K562 (cell line): Measurements from ENCODE around the gene NRAP. TPM values are rescaled to one million over a fixed set of nuclear protein-coding genes. Genes with fewer than 3 reads are reported as not detected.

ENCODE experiments used
- ATAC-seq: fragments of 200-7000 bp; cut with Tn5 transposase; 3 replicates; pipeline ENCODE4 v1.9.1; 2020; ENCODE audit warnings: moderate library complexity
- BruUV-seq: library from RNA; stranded (reverse); fragments of 400-500 nt; replicated peaks from 2 replicates; lab custom pipeline; 2021; lab: Mats Ljungman, UMichigan
- CTCF ChIA-PET: fragments of 300-600 bp; formaldehyde crosslinking; extraction: SDS; loops from one replicate; lab custom pipeline; 2021; ENCODE audit warnings: low intra/inter-chr PET ratio; lab: Yijun Ruan, JAX
- POLR2A ChIA-PET: fragments of 300-600, 350-650 bp; sonication (Branson Sonifier 250); formaldehyde crosslinking; extraction: SDS; loops from one replicate; lab custom pipeline; 2021; ENCODE audit warnings: antibody characterized with exemption, inconsistent platforms; lab: Yijun Ruan, JAX
- DNase-seq, 4 experiments: peaks; one replicate each; pipeline versions ENCODE4 v3.0.0 to v3.0.0-alpha.2; 2011 to 2018; ENCODE audit warnings: low spot score in 3 of 4, mixed read lengths in 3 of 4; ENCODE audit errors: extremely low read depth in 1 of 4
- FAIRE-seq: peaks from 2 replicates; lab custom pipeline; 2011; peaks lifted over from hg19 to GRCh38; lab: Jason Lieb, UNC
- H2AFZ ChIP-seq: 2 replicates; pipeline ENCODE4 v1.6.0; 2011; ENCODE audit warnings: low read depth, low read length, control low read depth, inconsistent platforms
- H3K27ac ChIP-seq: fragments of 200-600 bp; 3 replicates; pipeline ENCODE4 v1.8.0; 2011; ENCODE audit warnings: low read depth, mild to moderate bottlenecking, control low read depth, inconsistent platforms, low read length, moderate library complexity, mixed read lengths; ENCODE audit errors: extremely low read depth
- H3K27me3 ChIP-seq, 2 experiments: fragments of 300-600 bp in 1 of 2; 2 replicates in 1 of 2; 3 replicates in 1 of 2; pipeline versions ENCODE4 v1.6.0 to v1.8.0; 2011; ENCODE audit warnings: inconsistent platforms in 2 of 2, low read length in 2 of 2, mild to moderate bottlenecking in 1 of 2, mixed read lengths in 1 of 2, moderate library complexity in 1 of 2; ENCODE audit not compliant: control insufficient read depth in 2 of 2, insufficient read depth in 2 of 2
- H3K36me3 ChIP-seq: fragments of 300-600 bp; 3 replicates; pipeline ENCODE4 v1.8.0; 2011; ENCODE audit warnings: mild to moderate bottlenecking, low read length, inconsistent platforms; ENCODE audit not compliant: control insufficient read depth, insufficient read depth
- H3K4me1 ChIP-seq, 2 experiments: fragments of 200-600 bp in 1 of 2; replicated peaks in 1 of 2; 2 replicates in 1 of 2; 3 replicates in 1 of 2; pipeline versions ENCODE4 v1.5.1 to v1.8.0; 2011; ENCODE audit warnings: inconsistent platforms in 2 of 2, low read length in 2 of 2, mild to moderate bottlenecking in 1 of 2, mixed read lengths in 1 of 2, moderate library complexity in 1 of 2; ENCODE audit not compliant: control insufficient read depth in 2 of 2, insufficient read depth in 2 of 2
- H3K4me2 ChIP-seq: 2 replicates; pipeline ENCODE4 v1.6.1; 2011; ENCODE audit warnings: low read length, control low read depth, inconsistent platforms, mixed read lengths; ENCODE audit not compliant: insufficient read depth
- H3K4me3 ChIP-seq: fragments of 200-600 bp; sonication (generic), shearing (Covaris generic); 2 replicates; pipeline ENCODE4 v1.5.1; 2016; ENCODE audit warnings: control low read depth, inconsistent platforms
- H3K79me2 ChIP-seq: fragments of 200-600 bp; 3 replicates; pipeline ENCODE4 v1.8.0; 2011; ENCODE audit warnings: low read length, inconsistent platforms; ENCODE audit not compliant: control insufficient read depth, insufficient read depth
- H3K9ac ChIP-seq, 2 experiments: 2 replicates each; pipeline versions ENCODE4 v1.6.0 to v1.6.1; 2011; ENCODE audit warnings: low read depth in 2 of 2, low read length in 2 of 2, control low read depth in 1 of 2, inconsistent platforms in 1 of 2, mild to moderate bottlenecking in 1 of 2, mixed read lengths in 1 of 2; ENCODE audit not compliant: insufficient read depth in 1 of 2
- H3K9me1 ChIP-seq: one replicate; pipeline ENCODE4 v1.6.0; 2011; ENCODE audit warnings: inconsistent platforms, mild to moderate bottlenecking, low read length, moderate library complexity; ENCODE audit not compliant: control insufficient read depth, insufficient read depth
- H3K9me3 ChIP-seq: replicated peaks from 2 replicates; pipeline ENCODE4 v1.5.1; 2011; ENCODE audit warnings: low read depth, low read length, inconsistent platforms; ENCODE audit not compliant: control insufficient read depth, insufficient read depth
- H4K20me1 ChIP-seq: replicated peaks from 2 replicates; pipeline ENCODE4 v1.6.1; 2011; ENCODE audit warnings: low read length, inconsistent platforms, mixed read lengths; ENCODE audit not compliant: control insufficient read depth, insufficient read depth
- KLF13 ChIP-seq: fragments of 450-650 bp; IDR thresholded peaks from 2 replicates; pipeline ENCODE4 v1.6.1; 2016; ENCODE audit warnings: missing genetic modification characterization, low read depth, mild to moderate bottlenecking, missing compliant biosample characterization, moderate library complexity, borderline replicate concordance
- NR1H2 ChIP-seq: sonication (generic); formaldehyde crosslinking; IDR thresholded peaks from 2 replicates; pipeline ENCODE4 v1.4.0; 2020; ENCODE audit warnings: mild to moderate bottlenecking, missing genetic modification reagents
- OTX1 ChIP-seq: fragments of 450-650 bp; formaldehyde crosslinking; IDR thresholded peaks from 2 replicates; pipeline ENCODE4 v1.4.0; 2022; ENCODE audit warnings: mild to moderate bottlenecking
- SRSF1 ChIP-seq: fragments of 200-400 bp; formaldehyde crosslinking; IDR thresholded peaks from 2 replicates; pipeline ENCODE4 v1.6.1; 2017; ENCODE audit warnings: mild to moderate bottlenecking, low read depth, low read length, moderate library complexity
- STAT5B ChIP-seq: fragments of 250-450 bp; sonication (Bioruptor Pico); IDR thresholded peaks from 2 replicates; pipeline ENCODE4 v1.8.0; 2021; ENCODE audit warnings: mild to moderate bottlenecking, inconsistent platforms
- ZNF583 ChIP-seq: fragments of 250-450 bp; sonication (Bioruptor Pico); IDR thresholded peaks from 2 replicates; pipeline ENCODE4 v1.4.0; 2020
- ZNF780A ChIP-seq: fragments of 250-450 bp; sonication (Bioruptor Pico); IDR thresholded peaks from 2 replicates; pipeline ENCODE4 v1.5.0; 2021; ENCODE audit warnings: mild to moderate bottlenecking
- ZNF830 ChIP-seq: fragments of 250-450 bp; sonication (Bioruptor Pico); IDR thresholded peaks from 2 replicates; pipeline ENCODE4 v1.5.0; 2021; ENCODE audit warnings: mild to moderate bottlenecking
- WGBS: fragments of 100-300 bp; shearing (Covaris generic); methylation state at CpG from one replicate; pipeline ENCODE4 v1.1.6; 2016; ENCODE audit warnings: low coverage, mixed read lengths; ENCODE audit not compliant: insufficient coverage; ENCODE audit errors: missing lambda C conversion rate; 5-methylcytosine and 5-hydroxymethylcytosine counted together
- in situ Hi-C: fragments of 300-500 bp; cut with MboI; formaldehyde crosslinking; loops from 4 replicates; pipeline ENCODE4 v1.15.0; 2018; ENCODE audit warnings: inconsistent platforms, mixed read lengths
- intact Hi-C: fragments of 100-400 bp; cut with micrococcal nuclease; formaldehyde crosslinking; loops from 2 replicates; pipeline ENCODE4 v1.14.2; 2022
- polyA plus RNA-seq, 8 experiments: library from polyadenylated mRNA; depleted of rRNA in 4 of 8; stranded (reverse) in 5 of 8; unstranded in 3 of 8; fragments of >200 nt; fragmentation: Nextera tagmentation in 2 of 8; fragmentation: Illumina TruSeq in 1 of 8; extraction: Ambion mirVana in 2 of 8; extraction: Trizol in 1 of 8; gene quantifications; 2 replicates each; pipeline versions ENCODE4 v1.2.1 to v1.2.3, GENCODE V29; 2011 to 2014; ENCODE audit warnings: inconsistent platforms in 1 of 8, missing spikeins in 1 of 8
- total RNA-seq, 7 experiments: library from RNA; depleted of rRNA in 6 of 7; stranded (reverse); fragments of >200 nt in 6 of 7; fragmentation: Illumina TruSeq in 2 of 7; extraction: Trizol in 2 of 7; gene quantifications; 2 replicates each; pipeline versions ENCODE4 v1.2.1 to v1.2.3, GENCODE V29; 2011 to 2021; ENCODE audit warnings: low replicate concordance in 1 of 7
- TF ChIP-seq, protein P1 (sequence below): sonication (generic); formaldehyde crosslinking; IDR thresholded peaks from 2 replicates; pipeline ENCODE4 v1.8.0; 2022; ENCODE audit warnings: mild to moderate bottlenecking, missing genetic modification reagents
- TF ChIP-seq, protein P2 (sequence below): fragments of 450-650 bp; IDR thresholded peaks from 2 replicates; pipeline ENCODE4 v1.6.1; 2016; ENCODE audit warnings: mild to moderate bottlenecking
- TF ChIP-seq, protein P3 (sequence below): IDR thresholded peaks from 3 replicates; pipeline ENCODE4 v1.6.1; 2011; ENCODE audit warnings: borderline replicate concordance, mild to moderate bottlenecking, moderate library complexity; ENCODE audit not compliant: insufficient read length; ENCODE audit errors: extremely low read depth

The NRAP gene
- total and polyA plus RNA-seq, 9 of the 15 experiments (the other 6 are each of a cell fraction or from before 2014, with no cell fraction given), result not detected

DNA sequence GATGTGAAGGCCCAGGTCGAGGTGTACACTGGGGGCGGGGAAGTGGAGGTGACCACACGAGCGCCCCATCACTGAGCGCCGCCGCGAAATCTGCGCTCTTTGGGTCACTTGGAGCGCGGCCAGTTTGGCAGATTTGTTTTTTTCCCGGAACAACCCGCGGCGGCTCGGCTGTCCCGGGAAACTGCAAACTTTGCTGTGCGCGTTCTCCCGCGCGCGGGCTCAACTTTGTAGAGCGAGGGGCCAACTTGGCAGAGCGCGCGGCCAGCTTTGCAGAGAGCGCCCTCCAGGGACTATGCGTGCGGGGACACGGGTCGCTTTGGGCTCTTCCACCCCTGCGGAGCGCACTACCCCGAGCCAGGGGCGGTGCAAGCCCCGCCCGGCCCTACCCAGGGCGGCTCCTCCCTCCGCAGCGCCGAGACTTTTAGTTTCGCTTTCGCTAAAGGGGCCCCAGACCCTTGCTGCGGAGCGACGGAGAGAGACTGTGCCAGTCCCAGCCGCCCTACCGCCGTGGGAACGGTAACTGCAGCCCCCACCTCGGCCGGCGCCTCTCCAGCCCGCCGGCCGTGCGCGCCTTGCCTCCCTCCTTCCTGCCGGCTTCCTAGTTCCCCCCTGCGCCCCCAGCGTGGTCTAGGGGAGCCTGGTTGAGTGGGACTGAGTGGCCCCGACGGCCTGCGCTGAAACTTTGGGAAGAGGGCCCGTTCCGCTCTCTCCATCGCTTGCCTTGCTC, 15.8 kb upstream of the NRAP start, which contains the start of gene CASP7:
Gene CASP7, plus strand, starts transcription at position 450 of the 727 bp plus-strand sequence. CDS start 17,582 bp downstream, outside the sequence.
- Histone ChIP-seq H4K20me1 (no peaks in the 10 kb centered on the region), H3K9me1 (no peaks in the 10 kb centered on the region), H3K9ac (peak within 1 kb of the TSS; percentile 46 to 85; a peak in 3 of 4 replicates), H3K4me1 (peaks cover 0 to 14% of the 10 kb centered on the region in 2 experiments; a peak in 3 of 5 replicates), H3K36me3 (no peaks in the 10 kb centered on the region), H3K79me2 (no peaks in the 10 kb centered on the region), H3K27ac (no peak within 1 kb of the TSS), H3K9me3 (no peaks in the 10 kb centered on the region), H3K27me3 (peaks cover 2 to 12% of the 10 kb centered on the region in 2 experiments; a peak in 3 of 5 replicates), H3K4me2 (peak within 1 kb of the TSS; percentile 83), H3K4me3 (peak within 1 kb of the TSS; percentile 60), H2AFZ (peak within 1 kb of the TSS; percentile 86)
- WGBS, result under 1% methylated on average over 33 of the region's 68 CpGs
- POLR2A ChIA-PET, result interaction anchor here (0.6 kb wide), 1 partner anchor 26 kb away, joined by 3 read pairs; no protein-coding TSS in a partner anchor
- peak; percentile 62 to 67 (median 64) for DNase-seq
- intact Hi-C loops, result no loop called here
- CTCF ChIA-PET, result interaction anchor here (1.0 kb wide), 1 partner anchor 430 kb away, joined by 4 read pairs; no protein-coding TSS in a partner anchor
- BruUV-seq, result no TSS peak
- in situ Hi-C loops, result no loop called here
- ATAC-seq, result peak; percentile 99
- FAIRE-seq, result no peak
- TF ChIP-seq, protein P1, sequence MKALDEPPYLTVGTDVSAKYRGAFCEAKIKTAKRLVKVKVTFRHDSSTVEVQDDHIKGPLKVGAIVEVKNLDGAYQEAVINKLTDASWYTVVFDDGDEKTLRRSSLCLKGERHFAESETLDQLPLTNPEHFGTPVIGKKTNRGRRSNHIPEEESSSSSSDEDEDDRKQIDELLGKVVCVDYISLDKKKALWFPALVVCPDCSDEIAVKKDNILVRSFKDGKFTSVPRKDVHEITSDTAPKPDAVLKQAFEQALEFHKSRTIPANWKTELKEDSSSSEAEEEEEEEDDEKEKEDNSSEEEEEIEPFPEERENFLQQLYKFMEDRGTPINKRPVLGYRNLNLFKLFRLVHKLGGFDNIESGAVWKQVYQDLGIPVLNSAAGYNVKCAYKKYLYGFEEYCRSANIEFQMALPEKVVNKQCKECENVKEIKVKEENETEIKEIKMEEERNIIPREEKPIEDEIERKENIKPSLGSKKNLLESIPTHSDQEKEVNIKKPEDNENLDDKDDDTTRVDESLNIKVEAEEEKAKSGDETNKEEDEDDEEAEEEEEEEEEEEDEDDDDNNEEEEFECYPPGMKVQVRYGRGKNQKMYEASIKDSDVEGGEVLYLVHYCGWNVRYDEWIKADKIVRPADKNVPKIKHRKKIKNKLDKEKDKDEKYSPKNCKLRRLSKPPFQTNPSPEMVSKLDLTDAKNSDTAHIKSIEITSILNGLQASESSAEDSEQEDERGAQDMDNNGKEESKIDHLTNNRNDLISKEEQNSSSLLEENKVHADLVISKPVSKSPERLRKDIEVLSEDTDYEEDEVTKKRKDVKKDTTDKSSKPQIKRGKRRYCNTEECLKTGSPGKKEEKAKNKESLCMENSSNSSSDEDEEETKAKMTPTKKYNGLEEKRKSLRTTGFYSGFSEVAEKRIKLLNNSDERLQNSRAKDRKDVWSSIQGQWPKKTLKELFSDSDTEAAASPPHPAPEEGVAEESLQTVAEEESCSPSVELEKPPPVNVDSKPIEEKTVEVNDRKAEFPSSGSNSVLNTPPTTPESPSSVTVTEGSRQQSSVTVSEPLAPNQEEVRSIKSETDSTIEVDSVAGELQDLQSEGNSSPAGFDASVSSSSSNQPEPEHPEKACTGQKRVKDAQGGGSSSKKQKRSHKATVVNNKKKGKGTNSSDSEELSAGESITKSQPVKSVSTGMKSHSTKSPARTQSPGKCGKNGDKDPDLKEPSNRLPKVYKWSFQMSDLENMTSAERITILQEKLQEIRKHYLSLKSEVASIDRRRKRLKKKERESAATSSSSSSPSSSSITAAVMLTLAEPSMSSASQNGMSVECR (CRISPR knock-in tag), result no peak
- TF ChIP-seq SRSF1 (no peak), ZNF780A (CRISPR knock-in tag) (no peak), STAT5B (no peak), NR1H2 (CRISPR knock-in tag) (no peak), ZNF583 (CRISPR knock-in tag) (no peak), KLF13 (no peak), OTX1 (CRISPR knock-in tag) (no peak), ZNF830 (CRISPR knock-in tag) (no peak)
- TF ChIP-seq, protein P2, sequence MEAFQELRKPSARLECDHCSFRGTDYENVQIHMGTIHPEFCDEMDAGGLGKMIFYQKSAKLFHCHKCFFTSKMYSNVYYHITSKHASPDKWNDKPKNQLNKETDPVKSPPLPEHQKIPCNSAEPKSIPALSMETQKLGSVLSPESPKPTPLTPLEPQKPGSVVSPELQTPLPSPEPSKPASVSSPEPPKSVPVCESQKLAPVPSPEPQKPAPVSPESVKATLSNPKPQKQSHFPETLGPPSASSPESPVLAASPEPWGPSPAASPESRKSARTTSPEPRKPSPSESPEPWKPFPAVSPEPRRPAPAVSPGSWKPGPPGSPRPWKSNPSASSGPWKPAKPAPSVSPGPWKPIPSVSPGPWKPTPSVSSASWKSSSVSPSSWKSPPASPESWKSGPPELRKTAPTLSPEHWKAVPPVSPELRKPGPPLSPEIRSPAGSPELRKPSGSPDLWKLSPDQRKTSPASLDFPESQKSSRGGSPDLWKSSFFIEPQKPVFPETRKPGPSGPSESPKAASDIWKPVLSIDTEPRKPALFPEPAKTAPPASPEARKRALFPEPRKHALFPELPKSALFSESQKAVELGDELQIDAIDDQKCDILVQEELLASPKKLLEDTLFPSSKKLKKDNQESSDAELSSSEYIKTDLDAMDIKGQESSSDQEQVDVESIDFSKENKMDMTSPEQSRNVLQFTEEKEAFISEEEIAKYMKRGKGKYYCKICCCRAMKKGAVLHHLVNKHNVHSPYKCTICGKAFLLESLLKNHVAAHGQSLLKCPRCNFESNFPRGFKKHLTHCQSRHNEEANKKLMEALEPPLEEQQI, result no peak
- TF ChIP-seq, protein P3, sequence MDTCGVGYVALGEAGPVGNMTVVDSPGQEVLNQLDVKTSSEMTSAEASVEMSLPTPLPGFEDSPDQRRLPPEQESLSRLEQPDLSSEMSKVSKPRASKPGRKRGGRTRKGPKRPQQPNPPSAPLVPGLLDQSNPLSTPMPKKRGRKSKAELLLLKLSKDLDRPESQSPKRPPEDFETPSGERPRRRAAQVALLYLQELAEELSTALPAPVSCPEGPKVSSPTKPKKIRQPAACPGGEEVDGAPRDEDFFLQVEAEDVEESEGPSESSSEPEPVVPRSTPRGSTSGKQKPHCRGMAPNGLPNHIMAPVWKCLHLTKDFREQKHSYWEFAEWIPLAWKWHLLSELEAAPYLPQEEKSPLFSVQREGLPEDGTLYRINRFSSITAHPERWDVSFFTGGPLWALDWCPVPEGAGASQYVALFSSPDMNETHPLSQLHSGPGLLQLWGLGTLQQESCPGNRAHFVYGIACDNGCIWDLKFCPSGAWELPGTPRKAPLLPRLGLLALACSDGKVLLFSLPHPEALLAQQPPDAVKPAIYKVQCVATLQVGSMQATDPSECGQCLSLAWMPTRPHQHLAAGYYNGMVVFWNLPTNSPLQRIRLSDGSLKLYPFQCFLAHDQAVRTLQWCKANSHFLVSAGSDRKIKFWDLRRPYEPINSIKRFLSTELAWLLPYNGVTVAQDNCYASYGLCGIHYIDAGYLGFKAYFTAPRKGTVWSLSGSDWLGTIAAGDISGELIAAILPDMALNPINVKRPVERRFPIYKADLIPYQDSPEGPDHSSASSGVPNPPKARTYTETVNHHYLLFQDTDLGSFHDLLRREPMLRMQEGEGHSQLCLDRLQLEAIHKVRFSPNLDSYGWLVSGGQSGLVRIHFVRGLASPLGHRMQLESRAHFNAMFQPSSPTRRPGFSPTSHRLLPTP, result no peak
